ENCODE measurements around the gene TNS4. TPM values are rescaled to one million over a fixed set of nuclear protein-coding genes. Genes with fewer than 3 reads are reported as not detected.
A peak's percentile ranks its signal among the peaks of the same experiment; 100 is the strongest.

Gene TNS4
- total RNA-seq, 1 experiment from 2014 or later = 0.14 TPM

DNA sequence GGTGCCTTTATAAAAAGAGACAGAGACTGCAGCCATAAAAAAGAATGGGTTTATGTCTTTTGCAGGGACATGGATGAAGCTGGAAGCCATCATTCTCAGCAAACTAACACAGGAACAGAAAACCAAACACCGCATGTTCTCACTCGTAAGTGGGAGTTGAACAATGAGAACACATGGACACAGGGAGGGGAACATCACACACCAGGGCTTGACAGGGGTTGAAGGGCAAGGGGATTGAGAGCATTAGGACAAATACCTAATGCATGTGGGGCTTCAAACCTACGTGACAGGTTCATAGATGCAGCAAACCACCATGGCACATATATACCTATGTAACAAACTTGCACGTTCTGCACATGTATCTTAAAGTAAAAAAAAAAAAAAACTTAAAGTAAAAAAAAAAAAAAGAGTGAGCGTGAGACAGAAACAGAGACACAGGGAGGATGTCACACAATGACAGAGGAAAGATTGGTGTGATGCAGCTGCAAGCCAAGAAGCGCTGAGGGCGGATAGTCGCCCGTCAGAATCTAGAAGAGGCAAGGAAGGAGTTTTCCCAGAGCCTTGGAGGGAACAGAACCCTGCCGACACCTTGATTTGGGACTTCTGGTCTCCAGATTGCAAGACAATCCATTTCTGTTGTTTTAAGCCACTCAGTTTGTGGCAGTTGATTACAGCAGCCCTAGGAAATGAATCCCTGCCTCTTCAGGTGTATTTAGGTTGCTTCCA is 27.4 kb upstream of the TNS4 start:
- Histone ChIP-seq H3K27me3 (ENCODE audit: control insufficient read depth, insufficient read depth, low read length) (no peaks in the 10 kb centered on the region), H3K36me3 (replicated peaks; ENCODE audit: control insufficient read depth, insufficient read depth, low read length) (no peaks in the 10 kb centered on the region), H3K4me3 (ENCODE audit: insufficient read depth, low read depth, low read length) (no peak overlapping the region)
- no peak for DNase-seq

DNA sequence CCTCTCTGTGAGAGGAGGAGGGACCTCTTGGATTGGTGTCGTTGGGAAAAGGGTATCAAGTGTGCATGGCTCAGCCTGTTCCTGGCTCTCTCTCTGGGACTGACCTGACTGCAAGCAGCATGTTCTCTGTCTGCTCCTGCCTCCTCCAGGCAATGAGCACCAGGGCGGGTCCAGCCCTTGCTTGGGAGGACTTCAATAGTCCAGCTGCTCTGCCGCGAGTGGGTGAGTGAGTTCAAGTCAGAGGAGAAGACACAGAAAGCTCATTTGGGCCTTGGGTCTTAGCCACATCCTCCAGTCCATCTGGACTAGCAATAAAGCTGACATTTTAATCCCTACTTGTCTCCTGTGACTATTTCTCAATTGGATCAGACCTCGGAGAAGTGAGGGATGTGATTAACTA is 25.2 kb upstream of the TNS4 start:
- DNase-seq = no peak
- no peak overlapping the region for H3K4me3 ChIP-seq (ENCODE audit: insufficient read depth, low read depth, low read length)
- H3K27me3 ChIP-seq (ENCODE audit: control insufficient read depth, insufficient read depth, low read length) = no peaks in the 10 kb centered on the region
- H3K36me3 ChIP-seq (replicated peaks; ENCODE audit: control insufficient read depth, insufficient read depth, low read length) = no peaks in the 10 kb centered on the region

DNA sequence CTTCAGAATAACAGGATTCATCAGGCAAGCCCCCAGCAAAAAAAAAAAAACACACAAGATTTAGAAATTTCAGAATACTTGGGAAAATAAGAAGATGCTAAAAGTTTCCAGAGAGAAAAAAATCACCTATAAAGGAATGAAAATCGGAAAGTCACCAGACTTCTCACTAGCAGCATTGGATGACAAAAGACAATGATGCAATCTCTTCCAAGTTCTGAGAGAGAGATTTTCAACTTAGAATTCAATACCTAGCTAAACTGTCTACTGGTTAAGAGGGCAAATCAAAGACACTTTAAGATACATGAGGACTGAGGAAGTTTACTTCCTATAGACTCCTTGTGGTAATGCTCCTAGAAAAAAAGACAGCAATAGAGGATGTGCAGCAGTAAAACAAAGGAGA is 23.9 kb upstream of the TNS4 start:
- H3K27me3 ChIP-seq (ENCODE audit: control insufficient read depth, insufficient read depth, low read length) = no peaks in the 10 kb centered on the region
- H3K4me3 ChIP-seq (ENCODE audit: insufficient read depth, low read depth, low read length) = no peak overlapping the region
- no peak for DNase-seq
- H3K36me3 ChIP-seq (replicated peaks; ENCODE audit: control insufficient read depth, insufficient read depth, low read length) = no peaks in the 10 kb centered on the region

DNA sequence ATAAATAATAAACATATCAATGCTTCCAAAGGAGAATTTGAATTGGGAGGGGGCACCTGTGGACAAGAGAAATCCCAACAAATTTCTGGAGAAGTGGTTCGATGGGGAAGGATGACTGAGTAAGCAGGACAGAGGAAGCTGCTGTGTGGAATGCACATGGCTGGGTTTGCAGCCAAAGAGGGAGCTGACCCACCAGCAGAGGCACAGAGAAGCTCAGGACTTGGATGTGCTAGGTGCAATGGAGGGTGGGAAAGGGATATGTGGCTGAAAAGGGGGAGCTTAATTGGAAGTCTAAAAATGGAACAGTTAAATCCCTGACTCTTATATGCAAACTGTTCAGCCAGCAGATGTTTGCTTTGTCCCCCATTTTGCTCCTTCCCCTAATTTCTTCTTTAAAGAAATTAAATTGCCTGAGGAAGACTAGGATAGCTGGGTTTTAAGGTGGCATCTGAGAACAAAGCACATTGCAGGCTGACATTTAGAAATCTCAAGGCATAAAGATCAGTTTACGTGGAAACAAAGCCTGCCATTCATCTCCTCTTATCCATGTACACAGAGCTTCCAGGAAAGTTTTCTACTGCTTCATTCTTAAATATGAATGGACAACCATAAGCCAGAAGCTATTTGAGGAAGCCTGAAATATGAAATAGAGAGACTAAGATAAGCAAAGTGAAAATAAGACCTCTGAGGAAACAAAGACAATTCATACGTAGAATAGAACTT is 23.0 kb upstream of the TNS4 start:
- H3K27me3 ChIP-seq (ENCODE audit: control insufficient read depth, insufficient read depth, low read length) = no peaks in the 10 kb centered on the region
- H3K36me3 ChIP-seq (replicated peaks; ENCODE audit: control insufficient read depth, insufficient read depth, low read length) = no peaks in the 10 kb centered on the region
- H3K4me3 ChIP-seq (ENCODE audit: insufficient read depth, low read depth, low read length) = no peak overlapping the region
- DNase-seq = no peak

DNA sequence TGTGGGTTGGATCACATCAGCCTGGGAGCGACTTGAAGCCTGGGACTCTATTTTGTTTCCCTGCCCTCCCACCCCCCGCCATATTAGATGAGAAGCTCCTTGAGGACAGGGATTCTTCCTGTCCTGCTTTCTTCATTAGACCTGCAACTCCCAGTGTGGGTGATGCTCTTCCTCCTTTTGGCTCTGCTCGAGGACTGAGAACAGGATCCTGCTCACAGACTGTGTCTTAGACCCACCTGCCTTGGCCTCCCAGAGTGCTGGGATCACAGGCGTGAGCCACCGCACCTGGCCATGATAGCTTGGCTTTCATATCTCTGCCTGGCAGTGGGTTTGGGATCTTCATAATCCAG is 21.5 kb upstream of the TNS4 start:
- no peak for DNase-seq
- Histone ChIP-seq H3K4me3 (ENCODE audit: insufficient read depth, low read depth, low read length) (no peak overlapping the region), H3K27me3 (ENCODE audit: control insufficient read depth, insufficient read depth, low read length) (no peaks in the 10 kb centered on the region), H3K36me3 (replicated peaks; ENCODE audit: control insufficient read depth, insufficient read depth, low read length) (no peaks in the 10 kb centered on the region)

DNA sequence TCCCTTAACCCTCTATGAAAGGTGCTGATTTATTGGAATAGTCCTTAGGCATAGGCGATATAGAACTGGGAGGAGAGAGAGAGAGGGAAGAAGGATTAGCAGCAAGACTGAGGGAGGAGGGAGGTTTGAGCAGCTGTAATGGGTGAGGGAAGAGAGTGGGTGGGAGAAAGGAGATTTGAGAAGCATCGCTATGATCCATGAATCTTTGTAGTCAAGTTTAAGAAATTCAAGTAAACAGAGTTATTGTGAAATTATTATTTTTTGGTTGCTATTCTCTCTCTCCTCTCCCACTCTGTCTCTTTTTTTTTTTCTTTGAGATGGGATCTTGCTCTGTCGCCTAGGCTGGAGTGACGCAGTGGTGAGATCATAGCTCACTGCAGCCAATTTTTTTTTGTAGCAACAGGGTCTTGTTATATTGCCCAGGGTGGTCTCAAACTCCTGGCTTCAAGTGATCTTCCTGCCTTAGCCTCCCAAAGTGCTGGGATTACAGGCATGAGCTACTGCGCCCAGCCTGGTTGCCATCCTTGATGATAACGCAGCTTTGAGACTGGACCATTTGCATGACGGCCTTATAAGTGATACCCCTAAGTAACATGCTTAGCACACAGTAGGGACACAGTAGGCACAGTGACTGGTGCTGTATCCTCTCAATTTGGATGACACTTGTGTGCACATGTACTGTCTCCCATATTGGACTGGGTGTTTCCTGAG is 21.0 kb upstream of the TNS4 start:
- Histone ChIP-seq H3K4me3 (ENCODE audit: insufficient read depth, low read depth, low read length) (no peak overlapping the region), H3K36me3 (replicated peaks; ENCODE audit: control insufficient read depth, insufficient read depth, low read length) (no peaks in the 10 kb centered on the region), H3K27me3 (ENCODE audit: control insufficient read depth, insufficient read depth, low read length) (no peaks in the 10 kb centered on the region)
- DNase-seq = no peak

DNA sequence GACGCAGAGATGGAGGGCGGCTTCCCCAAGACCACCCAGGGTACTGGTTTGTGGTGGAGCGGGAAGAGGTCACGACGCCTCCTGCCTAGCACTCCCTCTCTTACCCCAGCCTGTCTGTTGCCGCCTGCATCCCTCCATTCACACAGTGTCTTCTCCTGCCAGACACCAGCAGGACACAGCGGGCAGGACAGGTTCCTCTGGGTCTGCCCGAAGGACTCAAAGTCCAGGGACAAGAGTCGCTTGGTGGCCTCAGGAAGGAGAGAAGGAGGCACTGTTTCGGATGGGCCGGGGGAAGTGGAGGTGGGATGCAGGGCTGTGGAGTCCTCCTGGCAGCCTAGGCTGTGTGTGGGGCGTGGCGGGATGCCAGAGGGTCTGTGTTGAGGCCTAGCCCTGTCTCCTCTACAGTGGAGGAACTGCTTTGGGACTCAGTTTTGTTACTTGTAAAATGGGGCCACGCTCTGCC is 19.6 kb upstream of the TNS4 start:
- DNase-seq = no peak
- H3K27me3 ChIP-seq (ENCODE audit: control insufficient read depth, insufficient read depth, low read length) = no peaks in the 10 kb centered on the region
- no peaks in the 10 kb centered on the region for H3K36me3 ChIP-seq (replicated peaks; ENCODE audit: control insufficient read depth, insufficient read depth, low read length)
- H3K4me3 ChIP-seq (ENCODE audit: insufficient read depth, low read depth, low read length) = no peak overlapping the region

DNA sequence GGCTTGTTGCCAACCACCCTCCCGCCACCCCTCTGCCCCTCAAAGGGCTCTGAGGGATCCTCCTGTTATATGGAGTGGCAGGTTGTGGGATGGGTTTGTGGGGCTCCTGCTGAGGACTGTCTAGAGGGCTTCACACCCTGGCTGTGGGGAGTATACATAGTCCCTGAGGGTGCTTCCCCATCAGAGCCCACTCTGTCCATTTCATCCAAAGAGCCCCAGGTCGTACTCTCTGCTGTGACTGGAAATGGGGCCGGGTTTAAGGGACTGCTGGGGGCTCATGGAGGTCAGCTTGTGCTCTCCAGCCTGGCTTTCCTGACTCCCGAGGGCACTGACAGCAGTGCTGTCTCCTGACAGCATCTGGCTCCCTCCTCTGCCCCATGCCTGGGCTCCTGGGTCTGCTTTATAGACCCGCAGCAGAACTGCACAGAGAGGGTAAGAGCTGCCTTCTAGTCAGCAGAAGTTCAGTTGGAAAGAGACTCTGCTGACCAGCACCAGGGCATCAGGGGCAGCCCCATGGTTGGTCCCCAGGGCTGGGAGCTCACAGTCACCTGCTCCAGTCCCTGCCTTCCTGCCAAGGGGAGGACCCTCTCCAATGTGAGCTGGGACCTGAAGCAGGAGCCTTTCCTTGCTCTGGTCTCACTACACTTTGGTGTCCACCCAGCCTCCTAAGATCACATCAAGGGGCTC is 17.8 kb upstream of the TNS4 start:
- DNase-seq = no peak
- Histone ChIP-seq H3K27me3 (ENCODE audit: control insufficient read depth, insufficient read depth, low read length) (no peaks in the 10 kb centered on the region), H3K4me3 (ENCODE audit: insufficient read depth, low read depth, low read length) (no peak overlapping the region), H3K36me3 (replicated peaks; ENCODE audit: control insufficient read depth, insufficient read depth, low read length) (no peaks in the 10 kb centered on the region)

DNA sequence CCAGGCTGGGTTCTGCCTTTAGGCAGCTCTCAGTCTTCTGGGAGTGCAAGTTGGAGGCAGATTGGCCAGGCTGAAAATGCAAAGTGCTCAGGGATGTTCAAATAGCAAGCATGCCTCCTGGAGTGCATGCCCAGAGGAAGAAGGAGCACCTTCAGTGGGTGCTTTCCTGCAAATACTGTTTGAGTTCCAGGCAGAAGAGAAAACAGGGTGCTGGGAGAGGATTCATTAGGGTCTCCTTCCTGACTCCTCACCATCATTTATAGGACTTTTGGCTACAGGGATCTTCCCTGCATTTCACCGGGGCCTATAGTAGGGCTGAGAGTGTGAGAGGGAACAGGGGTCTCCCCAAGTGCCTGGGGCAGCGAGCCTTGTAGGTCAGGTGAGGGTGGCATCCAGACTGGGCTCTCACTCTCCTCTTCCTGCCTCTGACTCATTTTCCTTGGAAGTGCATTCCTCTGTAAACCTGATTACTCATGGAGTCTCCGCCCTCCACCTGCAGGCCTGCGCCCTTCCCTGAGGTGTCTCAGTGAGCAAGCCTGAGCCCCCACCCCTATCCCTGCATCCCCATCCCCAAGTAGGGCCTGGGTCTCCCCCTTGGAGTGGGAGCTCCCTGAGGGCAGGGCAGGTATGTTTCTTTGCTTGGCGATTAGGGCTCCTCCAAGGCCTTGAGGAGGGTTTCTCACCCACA is 17.1 kb upstream of the TNS4 start:
- H3K4me3 ChIP-seq (ENCODE audit: insufficient read depth, low read depth, low read length) = no peak overlapping the region
- H3K36me3 ChIP-seq (replicated peaks; ENCODE audit: control insufficient read depth, insufficient read depth, low read length) = no peaks in the 10 kb centered on the region
- H3K27me3 ChIP-seq (ENCODE audit: control insufficient read depth, insufficient read depth, low read length) = no peaks in the 10 kb centered on the region
- DNase-seq = peak; percentile 68

DNA sequence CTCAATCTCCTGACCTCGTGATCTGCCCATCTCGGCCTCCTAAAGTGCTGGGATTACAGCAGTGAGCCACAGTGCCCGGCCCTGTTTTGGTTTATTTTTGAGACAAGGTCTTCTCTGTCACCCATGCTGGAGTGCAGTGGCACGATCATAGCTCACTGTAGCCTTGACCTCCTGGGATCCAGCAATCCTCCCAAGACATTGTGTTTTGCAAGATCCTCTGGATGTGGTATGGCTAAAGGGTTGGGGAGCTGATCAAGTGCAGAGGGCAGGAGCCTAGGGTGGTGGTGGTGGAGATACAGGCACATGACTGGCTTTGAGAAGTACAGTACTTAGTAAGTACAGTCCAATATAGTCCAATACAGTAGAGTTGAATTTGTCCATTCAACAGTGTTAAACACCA is 16.6 kb upstream of the TNS4 start:
- H3K27me3 ChIP-seq (ENCODE audit: control insufficient read depth, insufficient read depth, low read length) = no peaks in the 10 kb centered on the region
- no peak for DNase-seq
- H3K4me3 ChIP-seq (ENCODE audit: insufficient read depth, low read depth, low read length) = no peak overlapping the region
- no peaks in the 10 kb centered on the region; the same call in 1 of the 2 replicates for H3K36me3 ChIP-seq (replicated peaks; ENCODE audit: control insufficient read depth, insufficient read depth, low read length)

DNA sequence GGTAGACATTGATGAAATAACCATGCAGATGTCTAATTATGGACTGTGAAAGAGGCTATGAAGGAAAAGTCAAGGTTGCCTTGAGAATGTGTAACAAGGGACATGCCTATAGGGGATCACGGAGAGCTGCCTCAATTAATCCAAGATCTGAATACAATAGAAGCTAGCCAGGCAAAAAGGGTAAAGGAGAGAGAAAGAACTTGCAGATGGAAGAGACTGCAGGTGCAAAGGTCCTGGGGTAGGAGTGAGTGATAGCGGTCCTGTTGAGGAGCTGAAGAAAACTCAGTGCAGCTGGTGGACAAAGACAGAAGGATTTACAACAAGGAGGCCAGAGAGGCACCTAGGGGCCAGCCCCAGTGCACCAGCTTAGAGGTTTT is 15.9 kb upstream of the TNS4 start:
- DNase-seq = no peak
- Histone ChIP-seq H3K4me3 (ENCODE audit: insufficient read depth, low read depth, low read length) (no peak overlapping the region), H3K27me3 (ENCODE audit: control insufficient read depth, insufficient read depth, low read length) (no peaks in the 10 kb centered on the region), H3K36me3 (replicated peaks; ENCODE audit: control insufficient read depth, insufficient read depth, low read length) (no peaks in the 10 kb centered on the region; the same call in 1 of the 2 replicates)

DNA sequence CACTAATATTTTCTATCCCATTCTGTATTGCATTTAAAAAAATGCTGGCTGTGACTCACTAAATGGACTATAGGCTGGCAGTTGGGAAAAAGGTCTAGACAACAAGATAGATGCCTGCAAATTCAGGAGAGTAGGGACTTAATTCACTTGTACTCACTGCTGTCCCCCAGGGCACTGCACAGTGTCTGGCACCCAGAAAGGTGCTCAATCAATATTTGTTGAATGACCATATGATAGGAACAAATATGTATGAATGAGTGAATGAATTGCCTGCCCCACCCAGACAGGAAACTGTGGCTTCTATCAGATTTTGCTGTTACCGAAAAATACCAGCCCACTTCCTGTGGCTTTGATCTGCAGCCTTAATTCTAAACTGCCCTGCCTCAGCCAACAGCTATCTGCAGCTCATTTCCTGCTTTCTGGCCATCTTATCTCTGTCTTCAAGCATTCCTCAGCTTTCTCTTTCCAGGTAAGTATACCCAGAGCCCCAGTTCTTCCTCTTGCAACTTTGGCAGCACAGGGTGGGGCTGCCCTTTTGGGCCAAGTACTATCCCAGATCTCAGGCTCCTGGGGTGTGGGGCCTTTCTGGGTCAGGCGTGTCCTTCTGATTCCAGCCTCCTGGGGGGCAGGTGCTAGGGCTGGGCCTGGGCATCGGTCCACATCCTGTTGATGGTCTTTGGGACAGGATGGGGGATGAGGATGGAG is 15.3 kb upstream of the TNS4 start:
- Histone ChIP-seq H3K4me3 (ENCODE audit: insufficient read depth, low read depth, low read length) (no peak overlapping the region), H3K27me3 (ENCODE audit: control insufficient read depth, insufficient read depth, low read length) (no peaks in the 10 kb centered on the region), H3K36me3 (replicated peaks; ENCODE audit: control insufficient read depth, insufficient read depth, low read length) (no peaks in the 10 kb centered on the region; the same call in 1 of the 2 replicates)
- DNase-seq = no peak

DNA sequence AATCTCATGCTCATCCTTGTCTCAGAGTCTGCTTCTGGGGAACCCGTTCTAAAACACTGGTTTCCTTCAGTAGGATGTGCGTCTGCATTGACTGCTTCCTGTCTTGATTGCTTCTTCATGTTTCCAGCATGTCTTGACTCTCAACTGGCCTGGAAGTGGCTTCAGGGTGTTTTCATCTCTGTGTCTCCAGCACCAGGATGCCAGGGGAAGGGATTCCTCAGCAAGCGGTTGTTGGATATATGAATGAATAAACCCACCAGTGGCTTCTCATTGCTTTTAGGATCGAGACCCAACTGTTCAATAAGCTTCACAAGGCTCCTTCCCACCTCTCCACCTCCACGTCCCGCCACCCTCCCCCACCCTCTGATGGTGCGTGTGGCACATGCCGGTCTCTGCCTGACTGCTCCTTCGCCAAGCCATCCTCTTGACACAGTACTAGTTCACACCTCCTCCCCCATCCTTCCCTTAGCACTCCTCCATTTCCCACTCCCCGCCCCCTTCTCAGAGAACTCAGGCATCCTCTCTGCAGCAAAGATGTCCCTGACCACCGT is 14.1 kb upstream of the TNS4 start:
- no peaks in the 10 kb centered on the region; the same call in 1 of the 2 replicates for H3K36me3 ChIP-seq (replicated peaks; ENCODE audit: control insufficient read depth, insufficient read depth, low read length)
- no peaks in the 10 kb centered on the region for H3K27me3 ChIP-seq (ENCODE audit: control insufficient read depth, insufficient read depth, low read length)
- no peak overlapping the region for H3K4me3 ChIP-seq (ENCODE audit: insufficient read depth, low read depth, low read length)
- no peak for DNase-seq
